ENCODE data around the gene SPRR2B.
"Not testable (repeated sequence)": the region's sequence is repeated elsewhere in the genome, so short reads cannot be mapped to it uniquely, and the experiment has no call there.

The SPRR2B gene

DNA sequence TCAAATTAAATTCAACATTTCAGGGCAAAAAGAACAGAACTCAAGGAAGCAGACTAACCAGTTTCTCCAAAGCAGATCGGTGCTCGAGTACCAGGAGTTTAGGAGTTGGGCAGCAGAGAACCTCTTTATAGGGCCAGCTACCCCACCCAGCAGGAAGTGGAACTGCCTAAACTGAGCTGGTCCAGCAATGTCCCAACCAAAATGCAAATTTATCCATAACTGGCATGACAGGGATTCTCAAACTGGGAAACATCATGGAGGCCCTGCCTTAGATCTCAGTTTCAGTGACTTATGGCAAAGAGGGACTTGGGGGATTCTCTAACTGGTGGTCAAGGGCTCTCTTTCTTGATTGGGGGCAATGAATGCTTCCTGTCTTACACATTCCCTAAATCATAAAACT lies at the start of gene SPRR2B:
Gene SPRR2B, minus strand, starts transcription at position 101 of the 400 bp plus-strand sequence. CDS start 772 bp downstream, outside the sequence.
- no peak for ATAC-seq
- Mint-ChIP-seq H3K4me3 (no peak within 1 kb of the TSS), H3K4me1 (no peaks in the 10 kb centered on the region), H3K27ac (no peak within 1 kb of the TSS), H3K27me3 (peaks cover 28% of the 10 kb centered on the region), H3K9me3 (no peaks in the 10 kb centered on the region)
- no peak for DNase-seq

DNA sequence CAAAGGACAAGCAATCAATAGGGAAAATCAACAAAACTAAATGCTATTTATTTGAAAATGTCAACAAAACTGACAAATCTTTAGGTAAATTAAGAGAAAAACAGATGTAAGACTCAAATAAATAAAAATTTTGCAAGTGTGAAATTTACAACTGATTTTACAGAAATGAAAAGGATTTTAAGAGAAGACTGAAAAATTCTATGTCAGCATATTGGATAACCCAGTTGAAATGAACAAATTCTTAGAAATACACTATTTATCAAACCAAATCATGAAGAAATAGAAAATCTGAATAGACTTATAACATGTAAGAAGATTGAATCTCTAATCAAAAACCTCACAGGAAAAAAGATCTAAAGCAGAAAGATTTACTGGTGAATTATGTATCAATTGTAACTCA lies 49.5 kb upstream of the SPRR2B start:
- peaks cover 0 to 28% of the 10 kb centered on the region in 2 donors for H3K9me3 Mint-ChIP-seq
- H3K4me3 Mint-ChIP-seq: no peak overlapping the region
- DNase-seq (no peak), ATAC-seq (no peak)
- no peaks in the 10 kb centered on the region for H3K4me1 Mint-ChIP-seq
- H3K27ac Mint-ChIP-seq: no peak overlapping the region
- H3K27me3 Mint-ChIP-seq: peaks cover 8% of the 10 kb centered on the region

DNA sequence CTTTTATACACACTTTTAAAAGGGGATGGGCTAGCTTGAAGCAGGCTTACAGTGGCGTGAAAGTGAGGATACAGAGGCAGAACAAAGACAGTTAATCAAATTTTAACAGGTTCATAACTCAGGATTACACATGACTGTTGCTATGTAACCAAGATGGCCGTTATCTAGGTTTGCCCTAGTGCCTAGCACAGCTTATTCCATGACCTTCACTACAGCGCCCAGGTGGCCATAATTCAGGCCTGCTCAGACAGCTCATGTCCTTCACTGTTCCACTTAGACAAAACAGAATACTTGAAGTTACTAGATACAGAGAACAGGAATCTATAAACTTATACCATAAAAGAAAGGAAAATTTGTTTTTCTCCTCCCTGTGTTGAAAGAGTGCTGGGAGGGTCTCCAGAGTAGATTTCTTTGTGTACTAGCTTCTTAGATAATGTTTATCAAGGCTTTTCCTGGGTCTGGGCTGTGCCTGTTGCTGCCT lies 48.1 kb upstream of the SPRR2B start:
- Mint-ChIP-seq H3K27ac (no peak overlapping the region), H3K4me1 (no peaks in the 10 kb centered on the region), H3K27me3 (peaks cover 8% of the 10 kb centered on the region), H3K4me3 (no peak overlapping the region), H3K9me3 (peaks cover 0 to 14% of the 10 kb centered on the region in 2 donors)
- ATAC-seq: no peak
- DNase-seq: no peak

DNA sequence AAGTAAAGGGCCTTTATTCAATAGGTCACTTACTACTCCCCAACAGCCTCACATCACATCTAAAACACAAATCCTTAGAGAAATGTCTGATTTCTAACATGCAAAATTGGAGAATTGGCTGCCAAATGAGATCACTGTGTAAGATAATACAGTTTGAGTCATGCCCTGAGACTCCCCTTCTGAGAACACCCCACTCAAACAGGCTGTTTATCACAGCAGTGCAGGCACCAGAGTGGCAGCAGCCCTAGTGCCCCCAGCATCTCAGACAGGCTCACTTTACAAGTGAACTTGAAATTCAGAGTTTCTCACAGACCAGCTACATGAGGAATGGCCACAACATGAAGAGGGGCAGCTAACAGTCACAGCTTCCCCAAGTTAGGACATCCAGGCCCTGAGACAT lies 43.9 kb upstream of the SPRR2B start:
- not testable (repeated sequence) for H3K9me3 Mint-ChIP-seq, ATAC-seq, H3K4me3 Mint-ChIP-seq, H3K27ac Mint-ChIP-seq, H3K4me1 Mint-ChIP-seq, DNase-seq
- H3K27me3 Mint-ChIP-seq: peaks cover 15% of the 10 kb centered on the region

DNA sequence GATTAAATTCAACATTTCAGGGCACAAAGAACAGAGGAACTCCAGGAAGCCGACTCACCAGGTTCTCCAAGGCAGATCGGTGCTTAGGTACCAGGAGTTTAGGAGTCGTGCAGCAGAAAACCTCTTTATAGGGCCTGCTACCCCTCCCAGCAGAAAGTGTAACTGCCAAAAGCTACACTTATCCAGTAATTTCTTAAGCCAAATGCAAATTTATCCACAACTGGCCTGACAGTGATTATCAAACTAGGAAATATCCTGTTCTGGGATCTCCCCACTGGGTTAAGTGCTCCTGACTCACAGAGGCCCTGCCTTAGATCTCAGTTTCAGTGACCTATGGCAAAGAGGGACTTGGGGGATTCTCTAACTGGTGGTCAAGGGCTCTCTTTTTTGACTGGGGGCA lies 42.0 kb upstream of the SPRR2B start, which contains the start of gene SPRR2F:
Gene SPRR2F, minus strand, starts transcription at position 101 of the 400 bp plus-strand sequence. CDS start 783 bp downstream, outside the sequence.
- H3K4me1 Mint-ChIP-seq: no peaks in the 10 kb centered on the region
- no peak within 1 kb of the TSS for H3K4me3 Mint-ChIP-seq
- no peak for ATAC-seq
- no peak for DNase-seq
- H3K27ac Mint-ChIP-seq: peak within 1 kb of the TSS in 1 of 2 donors; percentile 42
- H3K27me3 Mint-ChIP-seq: peaks cover 15% of the 10 kb centered on the region
- peaks cover 0 to 2% of the 10 kb centered on the region in 2 donors for H3K9me3 Mint-ChIP-seq

DNA sequence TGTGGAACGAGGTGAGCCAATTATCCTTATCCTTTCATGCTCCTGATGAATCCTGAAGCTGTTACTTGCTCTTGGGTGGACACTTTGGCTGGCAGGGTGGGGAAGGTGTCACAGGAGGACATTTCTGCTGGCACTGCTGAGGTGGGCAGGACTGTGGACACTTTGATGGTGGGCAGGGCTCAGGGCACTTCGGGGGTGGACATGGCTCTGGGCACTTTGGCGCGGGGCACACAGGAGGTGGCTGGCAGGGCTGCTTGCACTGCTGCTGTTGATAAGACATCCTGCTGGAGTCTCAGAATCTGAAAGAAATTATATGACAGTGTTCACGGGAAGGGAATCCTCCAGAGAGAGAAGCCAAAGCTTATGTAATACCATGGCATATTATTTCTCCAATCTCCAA lies 41.0 kb upstream of the SPRR2B start:
- H3K4me3 Mint-ChIP-seq, H3K4me1 Mint-ChIP-seq, ATAC-seq, H3K27ac Mint-ChIP-seq, DNase-seq: not testable (repeated sequence)
- Mint-ChIP-seq H3K9me3 (peaks cover 0 to 12% of the 10 kb centered on the region in 2 donors), H3K27me3 (peaks cover 15% of the 10 kb centered on the region)

DNA sequence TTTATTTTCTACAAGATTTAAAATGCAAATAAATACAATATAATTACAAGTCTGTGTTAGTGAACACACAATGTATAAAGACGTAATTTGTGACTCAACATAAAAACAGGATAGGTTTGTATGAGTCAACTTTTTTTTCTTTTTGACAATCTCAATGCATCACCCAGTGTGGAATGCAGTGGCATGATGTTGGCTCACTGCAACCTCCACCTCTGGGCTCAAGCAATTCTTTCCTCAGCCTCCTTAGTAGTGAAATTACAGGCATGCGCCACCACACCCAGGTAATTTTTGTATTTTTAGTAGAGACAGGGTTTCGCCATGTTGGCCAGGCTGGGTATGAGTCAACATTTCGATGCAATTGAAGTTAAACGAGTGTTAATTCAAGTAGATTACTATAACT lies 28.8 kb upstream of the SPRR2B start:
- no peak overlapping the region for H3K27ac Mint-ChIP-seq
- no peak overlapping the region for H3K4me3 Mint-ChIP-seq
- H3K27me3 Mint-ChIP-seq: peaks cover 50% of the 10 kb centered on the region
- DNase-seq (no peak), ATAC-seq (no peak)
- no peaks in the 10 kb centered on the region for H3K4me1 Mint-ChIP-seq
- H3K9me3 Mint-ChIP-seq: peaks cover 10 to 14% of the 10 kb centered on the region in 2 donors

DNA sequence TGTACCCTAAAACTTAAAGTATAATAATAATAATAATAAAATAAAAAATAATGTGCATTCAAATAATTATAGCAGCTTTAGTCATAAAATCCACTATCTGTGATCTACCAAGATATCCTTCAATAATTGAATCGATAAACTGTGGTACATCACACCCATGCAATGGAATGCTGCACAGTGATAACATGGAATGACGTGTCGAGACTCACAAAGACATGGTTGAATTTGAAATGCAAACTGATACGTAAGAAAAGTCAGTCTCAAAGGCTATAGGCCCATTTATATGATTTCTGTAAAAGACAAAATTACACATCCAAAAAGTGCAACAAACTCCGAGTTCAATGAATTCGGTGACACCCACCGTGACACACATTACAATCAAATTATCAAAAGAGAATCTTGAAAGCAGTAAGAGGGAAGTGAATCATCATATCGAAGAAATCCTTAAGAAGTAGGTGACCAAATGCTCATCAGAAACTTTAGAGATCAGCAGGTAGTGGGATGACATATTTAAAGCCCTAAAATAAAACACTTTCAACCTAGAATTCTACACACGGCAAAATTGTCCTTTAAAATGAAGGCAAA lies 28.1 kb upstream of the SPRR2B start:
- DNase-seq (no peak), ATAC-seq (no peak)
- Mint-ChIP-seq H3K27ac (no peak overlapping the region), H3K27me3 (peaks cover 49% of the 10 kb centered on the region), H3K9me3 (peaks cover 10 to 14% of the 10 kb centered on the region in 2 donors), H3K4me1 (no peaks in the 10 kb centered on the region), H3K4me3 (no peak overlapping the region)

DNA sequence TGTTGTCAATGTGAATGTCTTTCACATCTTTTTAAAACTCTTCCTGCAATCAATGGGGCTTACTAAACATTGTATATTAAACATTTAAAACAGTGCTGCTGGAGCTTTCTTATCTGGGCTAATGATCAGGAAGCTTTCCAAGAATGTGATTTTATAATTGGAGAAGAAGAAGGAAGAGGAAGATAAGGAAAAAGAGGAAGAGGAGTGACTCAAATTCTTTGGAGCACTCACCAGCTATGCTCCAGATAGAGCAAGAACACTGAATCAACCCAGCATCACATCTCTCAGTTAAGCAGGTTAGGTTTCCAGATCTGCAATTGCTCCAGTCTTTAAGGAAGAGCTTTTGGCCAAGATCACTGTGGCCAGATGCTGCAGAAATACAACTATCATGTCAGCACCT lies 24.4 kb upstream of the SPRR2B start:
- no peak for DNase-seq
- ATAC-seq: no peak
- no peaks in the 10 kb centered on the region for H3K4me1 Mint-ChIP-seq
- no peaks in the 10 kb centered on the region for H3K9me3 Mint-ChIP-seq
- H3K4me3 Mint-ChIP-seq: no peak overlapping the region
- no peak overlapping the region for H3K27ac Mint-ChIP-seq
- H3K27me3 Mint-ChIP-seq: peaks cover 22% of the 10 kb centered on the region

DNA sequence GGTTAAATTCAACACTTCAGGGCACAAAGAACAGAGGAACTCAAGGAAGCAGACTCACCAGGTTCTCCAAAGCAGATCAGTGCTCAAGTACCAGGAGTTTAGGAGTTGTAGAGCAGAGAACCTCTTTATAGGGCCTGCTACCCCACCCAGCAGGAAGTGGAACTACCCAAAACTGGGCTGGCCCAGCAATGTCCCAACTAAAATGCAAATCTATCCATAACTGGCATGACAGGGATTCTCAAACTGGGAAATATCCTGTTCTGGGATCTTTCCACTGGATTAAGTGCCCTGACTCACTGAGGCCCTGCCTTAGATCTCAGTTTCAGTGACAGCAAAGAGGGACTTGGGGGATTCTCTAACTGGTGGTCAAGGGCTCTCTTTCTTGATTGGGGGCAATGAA lies 23.0 kb upstream of the SPRR2B start, which contains the start of gene SPRR2E:
Gene SPRR2E, minus strand, starts transcription at position 101 of the 400 bp plus-strand sequence. CDS start 775 bp downstream, outside the sequence.
- ATAC-seq (no peak), DNase-seq (no peak)
- Mint-ChIP-seq H3K27ac (no peak within 1 kb of the TSS), H3K4me1 (no peaks in the 10 kb centered on the region), H3K27me3 (peaks cover 18% of the 10 kb centered on the region), H3K9me3 (no peaks in the 10 kb centered on the region), H3K4me3 (no peak within 1 kb of the TSS)

DNA sequence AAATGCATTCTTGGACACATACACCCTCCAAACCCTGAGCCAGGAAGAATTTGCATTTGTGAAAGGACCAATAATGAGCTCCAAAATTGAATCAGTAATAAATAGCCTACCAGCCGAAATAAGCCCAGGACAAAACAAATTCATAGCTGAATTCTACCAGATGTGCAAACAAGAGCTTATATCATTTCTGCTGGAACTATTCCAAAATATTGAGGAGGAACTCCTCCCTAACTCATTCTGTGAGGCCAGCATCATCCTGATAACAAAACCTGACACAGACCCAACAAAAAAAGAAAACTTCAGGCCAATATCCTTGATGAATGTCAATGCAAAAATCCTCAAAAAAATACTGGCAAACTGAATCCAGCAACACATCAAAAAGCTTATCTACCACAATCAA lies 16.2 kb upstream of the SPRR2B start:
- no peak overlapping the region for H3K4me3 Mint-ChIP-seq
- H3K27ac Mint-ChIP-seq: no peak overlapping the region
- ATAC-seq (no peak), DNase-seq (no peak)
- H3K9me3 Mint-ChIP-seq: no peaks in the 10 kb centered on the region
- H3K27me3 Mint-ChIP-seq: peaks cover 48% of the 10 kb centered on the region
- H3K4me1 Mint-ChIP-seq: no peaks in the 10 kb centered on the region

DNA sequence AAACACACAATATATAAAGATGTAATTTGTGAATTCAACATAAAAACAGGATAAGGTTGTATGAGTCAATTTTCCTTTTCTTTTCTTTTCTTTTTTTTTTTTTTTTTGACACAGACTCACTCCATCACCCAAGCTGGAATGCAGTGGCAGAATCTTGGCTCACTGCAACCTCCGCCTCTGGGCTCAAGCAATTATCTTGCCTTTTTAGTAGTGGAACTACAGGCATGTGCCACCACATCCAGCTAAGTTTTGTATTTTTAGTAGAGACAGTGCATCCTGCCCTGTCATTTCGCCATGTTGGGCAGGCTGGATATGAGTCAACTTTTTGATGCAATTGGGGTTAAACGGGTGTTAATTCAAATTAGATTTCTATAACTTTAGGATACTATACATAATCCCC lies 10.3 kb upstream of the SPRR2B start:
- no peak overlapping the region for H3K4me3 Mint-ChIP-seq
- no peak overlapping the region for H3K27ac Mint-ChIP-seq
- H3K27me3 Mint-ChIP-seq: peaks cover 36% of the 10 kb centered on the region
- peaks cover 0 to 7% of the 10 kb centered on the region in 2 donors for H3K9me3 Mint-ChIP-seq
- ATAC-seq: no peak
- DNase-seq: no peak
- H3K4me1 Mint-ChIP-seq: no peaks in the 10 kb centered on the region

DNA sequence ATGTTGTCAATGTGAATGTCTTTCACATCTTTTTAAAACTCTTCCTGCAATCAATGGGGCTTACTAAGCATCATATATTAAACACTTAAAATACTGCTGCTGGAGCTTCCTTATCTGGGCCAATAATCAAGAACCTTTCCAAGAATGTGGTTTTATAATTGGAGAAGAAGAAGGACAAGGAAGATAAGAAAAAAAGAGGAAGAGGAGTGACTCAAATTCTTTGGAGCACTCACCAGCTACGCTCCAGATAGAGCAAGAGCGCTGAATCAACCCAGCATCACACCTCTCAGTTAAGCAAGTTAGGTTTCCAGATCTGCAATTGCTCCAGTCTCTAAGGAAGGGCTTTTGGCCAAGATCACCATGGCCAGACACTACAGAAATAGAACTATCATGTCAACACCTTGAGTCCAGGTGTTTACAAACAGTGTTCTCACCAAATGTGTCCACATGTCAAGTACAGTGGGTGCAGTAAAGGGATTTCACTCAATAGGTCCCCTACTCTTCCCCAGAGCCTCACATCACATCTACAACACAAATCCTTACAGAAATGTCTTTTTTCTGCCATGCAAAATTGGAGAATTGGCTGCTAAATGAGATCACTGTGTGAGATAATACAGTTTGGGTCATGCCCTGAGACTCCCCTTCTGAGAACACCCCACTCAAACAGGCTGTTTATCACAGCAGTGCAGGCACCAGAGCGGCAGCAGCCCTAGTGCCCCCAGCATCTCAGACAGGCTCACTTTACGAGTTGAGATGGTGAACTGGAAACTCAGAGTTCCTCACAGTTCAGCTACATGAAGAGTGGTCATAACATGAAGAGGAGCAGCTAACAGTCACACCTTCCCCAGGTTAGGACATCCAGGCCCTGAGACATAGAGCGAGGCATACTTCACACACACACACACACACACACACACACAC lies 1.7 kb upstream of the SPRR2B start:
- H3K27ac Mint-ChIP-seq: no peak overlapping the region
- H3K4me1 Mint-ChIP-seq: no peaks in the 10 kb centered on the region
- ATAC-seq: no peak
- no peaks in the 10 kb centered on the region for H3K9me3 Mint-ChIP-seq
- H3K4me3 Mint-ChIP-seq: no peak overlapping the region
- peaks cover 13% of the 10 kb centered on the region for H3K27me3 Mint-ChIP-seq
- DNase-seq: no peak

DNA sequence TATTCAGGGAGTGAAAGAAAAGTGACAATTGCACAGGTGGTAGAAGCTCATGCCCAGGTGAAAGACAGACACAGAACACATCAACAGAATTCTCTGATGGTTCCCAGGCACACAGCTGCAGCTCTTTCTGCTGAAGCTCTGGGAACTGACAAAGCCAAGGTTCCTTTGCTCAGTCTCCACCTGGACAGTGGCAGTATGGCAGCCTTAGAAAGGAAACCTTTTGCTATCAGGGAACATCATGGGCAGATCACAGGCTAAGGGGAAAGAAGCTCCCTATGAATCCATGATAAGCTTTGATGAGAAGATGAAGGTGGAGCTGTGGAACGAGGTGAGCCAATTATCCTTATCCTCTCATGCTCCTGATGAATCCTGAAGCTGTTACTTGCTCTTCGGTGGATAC lies 1.2 kb downstream of the SPRR2B start:
- no peak overlapping the region for H3K27ac Mint-ChIP-seq
- no peaks in the 10 kb centered on the region for H3K4me1 Mint-ChIP-seq
- DNase-seq (no peak), ATAC-seq (no peak)
- H3K9me3 Mint-ChIP-seq: no peaks in the 10 kb centered on the region
- H3K4me3 Mint-ChIP-seq: no peak overlapping the region
- H3K27me3 Mint-ChIP-seq: peaks cover 28% of the 10 kb centered on the region

DNA sequence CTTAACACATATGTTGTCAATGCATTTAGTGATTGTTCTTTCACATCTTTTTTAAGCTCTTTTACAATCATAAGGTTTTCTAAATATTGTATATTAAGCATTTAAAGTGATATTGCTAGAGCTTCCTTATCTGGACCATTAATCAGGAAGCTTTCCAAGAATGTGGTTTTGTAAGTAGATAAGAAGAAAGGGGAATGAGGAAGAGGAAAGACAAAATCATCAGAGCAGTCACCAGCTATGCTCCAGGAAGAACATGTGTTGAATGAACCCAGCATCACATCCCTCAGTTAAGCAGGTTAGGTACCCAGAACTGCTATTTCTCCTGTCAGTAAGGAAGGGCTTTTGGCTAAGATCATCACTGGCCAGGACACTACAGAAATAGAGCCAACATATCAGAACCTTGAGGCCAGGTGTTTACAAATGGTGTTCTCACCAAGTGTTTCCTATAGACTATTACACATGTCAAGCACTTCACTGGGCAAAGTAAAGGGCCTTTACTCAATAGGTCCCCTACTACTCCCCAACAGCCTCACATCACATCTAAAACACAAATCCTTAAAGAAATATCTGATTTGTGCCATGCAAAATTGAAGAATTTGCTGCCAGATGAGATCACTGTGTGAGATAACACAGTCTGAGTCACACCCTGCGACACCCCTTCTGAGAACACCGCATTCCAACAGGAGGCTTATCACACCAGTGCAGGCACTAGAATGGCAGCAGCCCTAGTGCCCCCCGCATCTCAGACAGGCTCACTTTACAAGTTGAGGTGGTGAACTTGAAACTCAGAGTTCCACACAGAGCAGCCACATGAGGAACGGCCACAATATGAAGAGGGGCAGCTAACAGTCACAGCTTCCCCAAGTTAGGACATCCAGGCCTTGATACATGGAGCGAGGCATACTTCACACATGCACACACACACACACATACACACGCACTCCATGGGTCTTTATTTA lies 12.3 kb downstream of the SPRR2B start:
- Mint-ChIP-seq H3K4me3 (no peak overlapping the region), H3K27me3 (peaks cover 19% of the 10 kb centered on the region), H3K27ac (no peak overlapping the region), H3K9me3 (no peaks in the 10 kb centered on the region), H3K4me1 (no peaks in the 10 kb centered on the region)
- no peak for DNase-seq
- ATAC-seq: no peak
